DOHH2 (cell line): ENCODE results near the gene SH3BGRL2.

ENCODE experiments used
- H3F3A ChIP-seq: fragments of 200-600 bp; sonication (generic), shearing (Covaris generic); 2 replicates; pipeline ENCODE4 v1.6.0; 2016; ENCODE audit warnings: antibody characterized with exemption, mild to moderate bottlenecking; ENCODE audit not compliant: control insufficient read depth, insufficient read depth
- H3K27ac ChIP-seq: fragments of 200-600 bp; sonication (generic); 2 replicates; pipeline ENCODE4 v1.5.1; 2014; ENCODE audit warnings: low read depth, mild to moderate bottlenecking, low read length, moderate library complexity
- H3K27me3 ChIP-seq: fragments of 200-600 bp; sonication (generic); 2 replicates; pipeline ENCODE4 v1.6.1; 2014; ENCODE audit warnings: mild to moderate bottlenecking, low read length, mixed read lengths; ENCODE audit not compliant: control insufficient read depth
- H3K36me3 ChIP-seq: fragments of 200-600 bp; sonication (generic); 2 replicates; pipeline ENCODE4 v1.6.1; 2014; ENCODE audit warnings: mild to moderate bottlenecking, low read length, moderate library complexity, mixed read lengths; ENCODE audit not compliant: control insufficient read depth
- H3K4me1 ChIP-seq: fragments of 200-600 bp; sonication (generic); 2 replicates; pipeline ENCODE4 v1.6.1; 2014; ENCODE audit warnings: mild to moderate bottlenecking, low read length, mixed read lengths; ENCODE audit not compliant: control insufficient read depth
- H3K4me2 ChIP-seq: fragments of 200-600 bp; sonication (generic); 2 replicates; pipeline ENCODE4 v1.6.0; 2014; ENCODE audit warnings: mild to moderate bottlenecking, low read length, moderate library complexity
- H3K4me3 ChIP-seq: fragments of 200-600 bp; sonication (generic); 2 replicates; pipeline ENCODE4 v1.5.1; 2014; ENCODE audit warnings: mild to moderate bottlenecking, low read length, mixed read lengths
- H3K79me2 ChIP-seq: fragments of 200-600 bp; sonication (generic); 2 replicates; pipeline ENCODE4 v1.6.1; 2014; ENCODE audit warnings: mild to moderate bottlenecking, low read length, mixed read lengths; ENCODE audit not compliant: control insufficient read depth
- H3K9me2 ChIP-seq: fragments of 200-600 bp; sonication (generic); replicated peaks from 2 replicates; pipeline ENCODE4 v1.6.1; 2014; ENCODE audit warnings: mild to moderate bottlenecking, low read length, mixed read lengths; ENCODE audit not compliant: control insufficient read depth
- H3K9me3 ChIP-seq: fragments of 200-600 bp; sonication (generic); 2 replicates; pipeline ENCODE4 v1.6.1; 2014; ENCODE audit warnings: antibody characterized with exemption, low read length, mixed read lengths; ENCODE audit not compliant: control insufficient read depth, insufficient read depth
- H4K20me1 ChIP-seq: fragments of 200-600 bp; sonication (generic); 2 replicates; pipeline ENCODE4 v1.6.0; 2014; ENCODE audit warnings: low read depth, mild to moderate bottlenecking, antibody characterized with exemption, low read length, moderate library complexity; ENCODE audit not compliant: control insufficient read depth, insufficient read depth
- CTCF ChIP-seq: fragments of 200-600 bp; sonication (generic); IDR thresholded peaks from one replicate; pipeline ENCODE4 v1.5.1; 2014; ENCODE audit warnings: antibody characterized with exemption, mild to moderate bottlenecking, low read depth, low read length; ENCODE audit not compliant: poor library complexity, severe bottlenecking
- EZH2phosphoT487 ChIP-seq: fragments of 200-600 bp; sonication (generic); IDR thresholded peaks from 2 replicates; pipeline ENCODE4 v1.6.1; 2017; ENCODE audit warnings: borderline replicate concordance, mild to moderate bottlenecking, antibody characterized with exemption, low read length, moderate library complexity, mixed read lengths

SH3BGRL2 gene

GRCh38 chr6:79634491-79635231 lies 3.5 kb downstream of the SH3BGRL2 start:
- no peak for TF ChIP-seq CTCF
- no peak for TF ChIP-seq EZH2phosphoT487
- Histone ChIP-seq H4K20me1 (no peaks in the 10 kb centered on the region), H3F3A (no peaks in the 10 kb centered on the region), H3K27me3 (peaks cover 2% of the 10 kb centered on the region; the same call in 1 of the 2 replicates), H3K79me2 (no peaks in the 10 kb centered on the region), H3K4me2 (no peak overlapping the region), H3K9me2 (no peaks in the 10 kb centered on the region), H3K4me1 (no peaks in the 10 kb centered on the region), H3K9me3 (no peaks in the 10 kb centered on the region), H3K36me3 (no peaks in the 10 kb centered on the region), H3K4me3 (no peak overlapping the region), H3K27ac (no peak overlapping the region)

DNA sequence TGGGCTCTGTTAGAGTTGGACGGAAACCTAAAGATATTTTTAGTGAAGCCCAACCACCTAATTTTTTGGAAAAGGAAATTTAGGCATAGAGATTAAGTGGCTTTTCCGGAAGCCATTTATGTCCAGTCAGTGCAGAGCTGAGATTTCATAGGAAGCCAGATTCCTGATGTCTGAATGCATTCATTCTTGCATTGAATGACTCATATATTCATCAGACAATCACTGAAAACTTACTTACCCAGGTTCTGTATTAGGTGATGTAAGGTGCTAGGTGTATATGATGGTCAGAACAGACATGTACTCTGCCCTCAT lies 4.1 kb downstream of the SH3BGRL2 start:
- H3F3A ChIP-seq, result no peaks in the 10 kb centered on the region
- no peaks in the 10 kb centered on the region for H3K9me3 ChIP-seq
- H3K4me1 ChIP-seq, result no peaks in the 10 kb centered on the region
- H3K9me2 ChIP-seq, result no peaks in the 10 kb centered on the region
- H3K79me2 ChIP-seq, result no peaks in the 10 kb centered on the region
- H3K27me3 ChIP-seq, result peaks cover 2% of the 10 kb centered on the region; the same call in 1 of the 2 replicates
- H4K20me1 ChIP-seq, result no peaks in the 10 kb centered on the region
- H3K36me3 ChIP-seq, result no peaks in the 10 kb centered on the region
- no peak overlapping the region for H3K27ac ChIP-seq
- H3K4me2 ChIP-seq, result no peak overlapping the region
- TF ChIP-seq EZH2phosphoT487, result no peak
- no peak for TF ChIP-seq CTCF
- H3K4me3 ChIP-seq, result no peak overlapping the region

DNA sequence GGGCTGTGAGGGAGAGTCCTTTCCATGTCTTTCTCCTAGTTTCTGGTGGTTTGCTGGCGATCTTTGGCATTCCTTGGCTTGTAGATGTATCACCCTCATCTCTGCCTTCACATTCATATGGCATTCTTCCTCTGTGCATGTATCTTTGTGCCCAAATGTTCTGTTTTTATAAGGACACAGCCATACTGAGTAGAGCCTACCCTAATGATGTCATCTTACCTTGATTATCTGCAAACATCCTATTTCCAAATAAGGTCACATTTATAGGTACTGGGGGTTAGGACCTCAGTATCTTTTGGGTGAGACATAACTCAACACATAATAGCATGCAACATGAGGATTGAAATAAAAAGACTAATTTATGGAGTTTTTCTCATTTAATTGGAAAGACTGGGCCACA lies 5.5 kb downstream of the SH3BGRL2 start:
- no peak overlapping the region for H3K4me3 ChIP-seq
- H3F3A ChIP-seq, result no peaks in the 10 kb centered on the region
- H3K9me2 ChIP-seq, result no peaks in the 10 kb centered on the region
- no peak overlapping the region for H3K4me2 ChIP-seq
- no peaks in the 10 kb centered on the region for H4K20me1 ChIP-seq
- no peaks in the 10 kb centered on the region for H3K4me1 ChIP-seq
- H3K79me2 ChIP-seq, result no peaks in the 10 kb centered on the region
- no peaks in the 10 kb centered on the region for H3K36me3 ChIP-seq
- H3K9me3 ChIP-seq, result no peaks in the 10 kb centered on the region
- H3K27ac ChIP-seq, result no peak overlapping the region
- H3K27me3 ChIP-seq, result peaks cover 2% of the 10 kb centered on the region; the same call in 1 of the 2 replicates
- no peak for TF ChIP-seq CTCF
- no peak for TF ChIP-seq EZH2phosphoT487
